HG03460 (cell line): ENCODE data around the gene DUOX1.

Experiments used
- ATAC-seq: cut with Tn5 transposase; IDR thresholded peaks from one replicate; pipeline ENCODE4 v1.9.1; 2021; ENCODE audit not compliant: unreplicated experiment

Gene DUOX1

DNA sequence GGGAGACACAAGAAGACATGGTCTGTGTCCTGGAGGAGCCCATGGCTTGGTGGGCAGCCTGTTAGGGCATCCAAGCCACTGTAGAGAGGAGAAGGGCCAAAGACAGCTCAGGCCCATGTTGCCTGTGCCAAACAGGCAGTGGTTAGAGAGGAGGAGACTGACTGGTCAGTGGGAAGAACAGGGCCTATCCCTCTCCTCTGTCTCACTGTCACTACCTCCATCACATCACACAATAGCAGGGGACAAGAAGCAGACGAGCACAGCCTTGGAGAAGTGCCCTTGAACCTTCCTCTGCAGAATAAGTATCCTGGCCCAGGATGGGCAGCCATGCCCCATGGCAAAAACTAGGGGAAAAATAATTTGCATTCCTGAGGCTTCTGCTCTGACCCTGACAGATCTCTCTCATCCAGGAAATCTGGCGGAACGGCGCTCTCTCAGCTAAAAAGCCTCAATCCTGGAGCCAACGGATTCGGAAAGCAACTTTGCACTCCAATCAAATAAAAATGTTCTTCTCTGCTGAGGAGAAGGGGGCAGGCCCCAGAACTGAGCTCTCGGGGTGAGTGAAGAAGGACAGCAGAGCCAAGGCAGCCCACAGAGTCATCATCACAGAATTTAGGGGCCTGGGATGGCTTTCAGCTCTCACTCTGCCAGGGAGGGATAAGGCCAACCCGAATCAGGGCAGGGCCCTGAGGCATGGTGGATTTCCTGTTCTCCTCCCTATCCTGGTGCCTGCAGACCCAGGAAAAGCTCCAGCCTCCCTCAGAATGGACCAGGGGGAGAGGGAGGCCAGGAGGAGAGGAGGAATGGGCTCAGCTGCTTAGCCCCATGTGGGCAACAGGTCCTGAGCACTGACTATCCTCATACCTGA, 56.3 kb downstream of the DUOX1 start:
- ATAC-seq = no peak

DNA sequence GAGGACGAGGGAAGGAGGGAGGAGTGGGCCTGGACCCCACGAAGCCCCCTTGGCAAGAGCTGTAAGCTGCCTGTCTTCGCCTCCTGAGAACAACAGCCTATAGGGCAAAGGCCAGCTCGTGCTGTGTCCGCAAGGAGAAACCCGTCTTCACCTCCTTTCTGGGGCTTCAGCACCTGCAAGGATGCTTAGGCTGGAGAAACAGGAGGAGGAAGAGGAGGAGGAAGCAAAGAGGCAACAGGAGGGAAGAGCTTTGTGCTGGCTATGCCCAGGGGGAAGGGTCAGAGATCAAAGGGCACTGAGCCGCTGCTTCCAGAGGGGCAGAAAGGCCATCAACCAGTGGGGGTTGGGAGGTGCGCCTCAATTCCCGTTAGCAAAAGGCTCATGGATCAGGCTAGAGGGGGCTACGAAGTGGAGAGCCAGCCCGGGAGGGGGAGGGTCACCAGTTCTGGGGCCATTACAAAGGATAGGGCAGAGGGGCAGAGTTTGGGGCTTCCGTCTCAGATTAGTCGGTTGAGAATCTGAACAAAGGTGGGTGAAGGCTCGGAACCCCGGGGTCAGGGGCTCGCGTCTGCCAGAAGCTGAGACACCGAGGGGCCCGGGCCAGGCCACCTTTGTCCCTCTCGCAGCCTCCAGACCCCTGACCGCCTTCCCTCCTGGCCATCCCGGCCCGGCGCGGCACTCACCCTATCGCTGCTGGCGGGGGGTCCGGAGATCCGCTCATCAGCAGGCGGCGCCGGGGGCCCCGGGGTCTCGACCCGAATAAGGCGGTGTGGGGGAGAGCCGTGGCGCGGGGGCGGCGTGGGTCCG, 57.2 kb downstream of the DUOX1 start:
- no peak for ATAC-seq

DNA sequence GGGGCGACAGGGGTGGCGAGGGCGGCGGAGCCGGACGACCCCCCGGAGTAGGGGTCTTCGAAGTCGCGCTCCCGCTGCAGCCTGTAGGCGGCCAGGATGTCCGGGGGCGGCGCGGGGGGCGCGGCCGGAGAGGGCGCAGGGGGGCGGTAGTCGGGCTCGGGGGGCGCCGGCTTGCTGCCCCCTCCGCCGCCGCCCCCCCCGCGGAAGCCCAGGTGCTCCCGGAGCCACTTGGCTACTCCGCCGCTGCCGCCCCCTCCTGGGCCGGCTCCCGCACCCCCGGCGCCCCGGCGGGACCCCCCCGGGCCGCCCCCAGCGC, 57.7 kb downstream of the DUOX1 start:
- no peak for ATAC-seq

DNA sequence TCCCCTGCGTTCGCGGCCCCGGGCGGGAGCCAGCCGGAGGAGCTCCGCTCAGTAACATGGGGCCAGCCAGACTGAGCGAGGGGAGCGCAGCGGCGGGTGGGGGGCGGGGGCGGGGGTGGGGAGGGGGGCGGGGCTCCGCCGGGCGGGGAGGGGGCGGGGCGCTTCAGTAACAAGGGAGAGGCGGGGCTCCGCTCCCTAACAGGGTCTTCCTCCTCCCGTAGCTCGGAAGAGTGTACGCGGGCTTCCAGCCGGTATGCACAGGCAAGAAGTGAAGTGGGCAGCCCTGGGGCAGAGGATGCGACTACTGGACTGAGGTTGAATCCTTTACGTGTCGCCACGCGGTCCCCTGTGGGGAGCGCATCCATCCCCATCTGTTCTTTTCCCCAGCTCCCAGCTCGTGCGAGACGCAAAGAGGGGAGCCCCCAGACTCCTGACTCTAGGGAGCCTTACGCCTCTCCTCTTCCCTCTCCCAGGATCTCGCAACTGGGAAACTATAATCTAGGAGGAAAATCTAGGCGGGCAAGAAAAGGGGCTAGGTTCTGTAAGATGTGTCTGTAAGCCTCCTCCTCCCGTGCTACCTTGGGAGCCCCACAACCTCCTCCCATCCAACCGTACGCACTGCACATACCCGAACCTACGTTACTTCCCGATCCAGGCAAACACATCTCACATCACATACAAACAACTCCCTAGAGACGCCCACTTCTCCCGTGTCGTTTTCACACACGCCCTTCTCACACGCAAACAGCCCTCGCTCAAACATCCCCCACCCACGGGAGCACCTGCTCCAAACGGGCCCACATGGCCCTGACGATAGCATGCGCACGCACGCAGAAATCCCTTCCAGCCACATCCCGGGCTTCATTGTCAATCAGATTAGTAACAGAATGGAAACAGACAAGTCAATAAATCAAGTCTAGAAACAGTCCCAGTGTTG, 58.4 kb downstream of the DUOX1 start, which contains the start of gene SHF:
TSS of gene SHF (minus strand) at position 73 of the 937 bp plus-strand sequence. CDS start at position 58, 15 bp downstream.
- ATAC-seq = no peak

DNA sequence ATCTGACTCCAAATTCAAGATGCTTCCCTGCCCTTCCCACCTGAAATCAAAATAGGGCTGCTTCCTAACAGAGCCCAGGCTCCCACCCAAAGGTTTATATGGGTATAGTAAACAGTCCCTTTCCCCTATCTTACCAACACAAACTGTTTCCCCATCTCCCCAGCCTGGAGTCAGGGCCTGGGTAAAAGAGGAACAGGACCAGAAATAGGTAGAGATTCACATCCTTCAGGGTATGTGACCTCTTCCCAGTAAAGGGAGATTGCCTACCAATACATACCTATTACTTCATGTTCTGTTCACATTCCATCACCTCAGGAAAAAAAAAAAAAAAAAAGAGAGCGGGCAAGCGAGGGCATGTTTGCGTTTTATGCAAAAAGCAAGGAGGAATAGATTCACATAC, 67.7 kb downstream of the DUOX1 start:
- no peak for ATAC-seq

DNA sequence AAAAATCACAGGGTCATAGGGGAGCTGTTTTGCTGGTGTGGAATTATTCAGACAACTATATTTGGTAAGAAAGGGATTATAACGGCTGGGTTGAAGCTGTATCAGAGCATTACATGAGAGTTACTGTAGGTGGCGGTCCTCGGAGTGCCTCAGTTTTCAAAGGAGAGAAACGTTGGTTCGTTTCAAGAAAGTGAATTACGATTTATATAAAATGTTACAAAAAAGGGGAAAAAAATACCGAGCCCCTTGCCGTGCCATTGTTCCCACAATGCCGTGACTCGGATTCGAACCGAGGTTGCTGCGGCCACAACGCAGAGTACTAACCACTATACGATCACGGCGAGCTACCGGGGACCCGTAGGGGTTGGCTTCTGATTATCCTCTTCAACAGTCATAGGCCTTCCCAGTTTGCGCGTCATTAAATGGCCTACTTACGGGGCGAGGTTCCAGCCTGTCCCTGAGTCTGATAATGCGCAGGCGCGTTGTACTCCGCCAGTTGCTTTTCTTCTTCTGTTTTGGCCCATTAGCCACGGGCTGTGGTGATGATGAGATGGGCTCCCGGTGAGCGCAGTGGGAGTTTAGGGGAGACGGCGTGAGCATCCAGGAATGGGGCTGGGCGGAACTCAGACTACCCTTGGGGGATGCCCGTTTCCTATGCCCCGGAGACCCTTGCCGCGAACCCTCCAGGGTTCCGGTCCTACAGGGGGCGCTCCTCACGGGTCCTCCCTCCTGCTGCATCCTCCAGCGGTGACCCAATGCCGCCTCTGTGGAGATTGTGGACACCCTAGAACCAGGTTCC, 68.7 kb downstream of the DUOX1 start:
- ATAC-seq = peak; percentile 56

DNA sequence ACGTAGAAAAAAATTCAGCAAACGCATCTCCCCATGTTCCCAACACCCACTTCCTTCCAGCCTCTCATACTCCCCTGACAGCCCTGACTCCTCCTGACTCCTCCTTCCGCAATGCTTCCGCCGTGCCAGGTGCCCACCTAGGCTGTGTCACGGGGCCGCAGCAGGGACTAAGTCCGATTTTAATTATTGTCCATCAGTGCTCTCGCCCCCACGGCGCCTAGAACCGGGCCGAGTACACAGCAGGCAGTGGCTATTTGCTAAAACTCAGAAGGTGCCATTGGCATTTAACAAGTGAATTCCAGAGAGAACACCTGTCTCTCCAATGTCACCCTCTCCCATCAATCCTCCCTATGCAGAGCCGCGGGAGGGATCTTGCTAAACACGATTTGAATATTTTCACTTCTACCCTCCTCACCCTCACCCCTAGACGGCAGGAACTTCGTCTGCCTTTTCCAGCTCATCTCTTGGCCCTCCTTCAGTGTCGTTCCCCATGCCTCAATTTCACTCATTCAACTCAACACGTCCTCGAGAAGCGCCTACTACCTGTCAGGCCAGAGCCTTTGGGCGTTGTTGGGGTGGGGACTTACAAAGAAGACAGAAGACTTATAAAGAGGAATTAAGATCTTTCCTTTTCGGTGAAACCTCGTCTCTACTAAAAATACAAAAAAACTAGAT, 69.5 kb downstream of the DUOX1 start:
- ATAC-seq = peak; percentile 21

DNA sequence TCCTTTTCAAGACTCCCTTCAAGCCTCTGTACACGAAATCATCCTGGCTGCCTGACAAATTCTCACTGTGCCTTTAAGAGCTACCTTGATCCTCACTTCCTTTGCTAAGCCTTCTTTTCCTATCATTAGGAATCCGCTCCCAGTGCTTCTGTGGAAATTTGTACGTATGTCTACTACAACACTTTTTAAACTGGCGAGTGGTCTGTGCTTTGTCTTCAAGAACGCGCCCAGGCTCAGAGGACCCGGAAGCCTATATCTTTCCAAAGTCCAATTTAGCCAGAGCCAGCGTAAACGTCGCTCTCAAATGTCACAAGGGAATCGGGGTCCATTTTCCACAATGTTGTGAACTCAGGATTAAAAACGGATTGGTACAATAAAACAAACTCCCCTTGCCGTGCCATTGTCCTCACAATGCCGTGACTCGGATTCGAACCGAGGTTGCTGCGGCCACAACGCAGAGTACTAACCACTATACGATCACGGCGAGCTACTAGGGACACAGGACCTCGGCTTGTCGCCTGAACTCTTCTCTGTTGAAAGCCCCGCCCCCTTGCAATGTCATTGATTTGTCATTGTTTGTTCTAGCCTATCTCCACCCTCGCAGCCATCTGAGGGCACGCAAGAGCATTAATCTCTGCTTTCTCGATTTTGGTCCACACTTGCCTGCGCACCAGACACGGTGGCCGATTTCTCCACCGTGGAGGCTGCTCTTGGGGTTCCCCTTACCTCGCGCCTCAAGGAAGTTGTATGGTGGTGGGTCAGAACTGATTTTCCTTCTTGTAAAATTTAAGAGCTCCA, 70.4 kb downstream of the DUOX1 start:
- peak; percentile 39 for ATAC-seq

DNA sequence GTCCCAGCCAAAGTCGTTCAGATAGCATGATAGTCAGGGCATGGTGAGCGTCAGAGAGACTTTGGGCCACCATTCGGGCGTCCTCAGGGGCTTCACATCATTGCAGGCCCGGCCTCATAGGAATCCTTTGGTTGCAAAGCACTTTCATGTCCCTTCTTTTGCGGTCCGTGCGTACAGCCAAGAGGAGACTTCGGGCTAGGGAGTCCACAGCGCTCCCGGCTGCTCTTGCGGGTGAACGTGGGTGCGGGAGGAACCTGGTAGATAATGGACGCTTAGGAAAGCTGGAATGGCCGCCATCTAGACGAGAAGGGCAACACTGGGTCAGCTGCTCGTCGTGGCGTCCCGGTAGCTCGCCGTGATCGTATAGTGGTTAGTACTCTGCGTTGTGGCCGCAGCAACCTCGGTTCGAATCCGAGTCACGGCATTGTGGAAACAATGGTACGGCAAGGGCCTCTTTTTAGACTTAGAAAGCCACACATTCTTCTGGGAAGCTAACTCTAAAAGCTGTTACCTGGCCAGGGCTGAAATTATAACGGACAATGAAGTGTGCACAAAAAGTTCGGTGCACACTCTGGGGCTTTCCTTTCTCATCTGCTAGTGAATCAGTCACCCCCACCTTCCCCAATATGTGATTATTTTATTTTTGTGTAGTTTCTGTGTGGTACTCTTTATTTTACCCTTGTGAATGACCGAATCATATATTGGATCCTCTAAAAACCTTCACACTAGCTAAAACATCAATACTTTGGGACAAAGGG, 71.2 kb downstream of the DUOX1 start:
- ATAC-seq = peak; percentile 3

DNA sequence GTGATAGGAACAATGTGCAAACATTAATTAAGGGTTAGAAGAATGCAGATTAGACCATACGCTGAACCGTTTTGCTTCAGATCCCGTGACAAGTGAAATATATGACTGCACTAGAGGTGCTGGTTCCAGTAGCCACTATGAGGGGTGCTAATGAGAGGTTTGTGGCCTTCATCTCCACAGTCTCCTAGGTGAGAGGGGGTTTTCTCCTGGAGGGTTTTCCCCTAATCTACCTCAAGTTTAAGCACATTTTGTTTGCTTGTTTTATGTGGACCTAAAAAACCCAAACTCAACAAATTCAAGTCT, 71.7 kb downstream of the DUOX1 start:
- ATAC-seq = no peak

DNA sequence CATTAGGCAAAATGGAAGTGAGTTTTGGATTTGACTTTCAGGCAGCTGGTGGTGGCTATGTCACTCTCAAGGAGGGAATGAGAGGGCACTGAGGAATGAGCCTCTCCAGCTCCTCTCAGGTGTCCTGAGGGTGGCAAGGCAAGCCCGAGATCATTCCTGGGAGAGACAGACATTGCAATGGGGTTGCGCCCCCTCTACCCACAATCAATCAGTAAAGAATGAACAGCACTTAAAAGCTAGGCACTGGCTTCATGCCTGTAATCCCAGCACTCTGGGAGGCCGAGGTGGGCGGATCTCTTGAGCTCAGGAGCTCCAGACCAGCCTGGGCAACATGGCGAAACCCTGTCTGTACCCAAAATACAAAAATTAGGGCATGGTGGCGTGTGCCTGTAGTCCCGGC, 72.1 kb downstream of the DUOX1 start:
- no peak for ATAC-seq

DNA sequence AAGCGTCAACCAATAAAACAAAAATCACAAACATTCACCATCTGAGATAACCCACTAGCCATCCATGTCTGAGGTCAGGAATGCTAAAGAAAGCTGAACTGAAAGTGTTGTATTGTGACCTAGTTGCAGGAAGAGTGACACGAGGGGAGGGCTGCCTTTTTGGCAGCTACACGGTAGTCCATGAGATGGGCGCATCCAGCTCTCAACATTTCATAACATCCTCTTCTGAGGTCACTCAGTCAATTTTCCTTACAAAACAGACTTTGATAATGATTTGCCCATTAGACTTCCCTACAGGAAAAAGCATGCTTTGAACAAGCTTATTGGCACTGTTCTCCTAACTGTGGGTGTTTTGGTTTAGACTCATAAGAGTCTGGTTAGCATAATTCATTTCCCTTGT, 73.4 kb downstream of the DUOX1 start:
- ATAC-seq = no peak

DNA sequence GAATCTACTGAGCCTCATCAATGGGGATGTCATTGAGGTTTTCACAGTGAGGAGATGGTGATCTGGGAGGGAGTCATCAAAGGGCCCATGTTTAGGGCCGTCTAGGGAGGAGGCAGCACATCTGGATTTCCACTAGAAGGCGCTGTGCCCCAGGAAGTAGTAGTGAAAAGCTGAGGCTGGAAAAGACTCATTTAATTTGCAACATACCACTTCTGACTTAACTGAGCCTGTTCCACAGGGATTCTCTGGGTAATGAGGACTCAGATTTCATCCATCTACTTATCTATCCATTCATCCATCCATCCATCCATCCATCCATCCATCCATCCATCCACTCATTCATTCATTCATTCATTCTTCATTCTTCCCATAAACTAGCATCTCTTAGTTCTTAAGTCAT, 75.4 kb downstream of the DUOX1 start:
- no peak for ATAC-seq

DNA sequence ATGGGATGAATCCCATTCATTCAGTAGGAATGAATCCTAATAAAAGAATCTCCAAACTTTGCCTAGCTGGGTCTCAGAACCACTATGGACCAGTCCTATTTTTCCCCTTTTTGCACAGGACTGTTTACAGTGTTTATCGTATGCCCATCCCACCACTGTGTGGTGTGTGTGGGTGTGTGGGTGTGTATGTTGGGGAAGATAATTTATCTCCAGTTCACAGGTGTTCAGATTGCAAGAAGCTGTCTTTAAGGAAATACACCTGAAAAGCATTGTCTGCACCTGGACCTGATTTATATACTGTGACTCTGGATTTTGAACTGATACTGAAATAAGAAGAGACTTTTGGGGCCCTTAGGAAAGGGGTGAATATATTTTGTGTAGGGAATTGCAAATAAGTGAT, 82.7 kb downstream of the DUOX1 start:
- no peak for ATAC-seq
